GM18526 (cell line): ENCODE measurements around the gene OBP2A.

Experiments used
- POLR2A ChIP-seq: IDR thresholded peaks from 3 replicates; pipeline ENCODE4 v1.6.1; 2011; ENCODE audit not compliant: insufficient read length; ENCODE audit errors: extremely low read depth

OBP2A gene

GRCh38 chr9:135580664-135581380, 34.9 kb downstream of the OBP2A start:
- no peak for TF ChIP-seq POLR2A

GRCh38 chr9:135581636-135582426, 35.9 kb downstream of the OBP2A start:
- no peak for TF ChIP-seq POLR2A

GRCh38 chr9:135582541-135582940, 36.6 kb downstream of the OBP2A start:
- no peak for TF ChIP-seq POLR2A

- TF ChIP-seq POLR2A: no peak
Measured at GRCh38 chr9:135582966-135583687, 37.2 kb downstream of the OBP2A start.

- TF ChIP-seq POLR2A: no peak
Measured at GRCh38 chr9:135583688-135584011, 37.7 kb downstream of the OBP2A start.

- TF ChIP-seq POLR2A: no peak
Measured at GRCh38 chr9:135584371-135584770, 38.4 kb downstream of the OBP2A start.

GRCh38 chr9:135584934-135585333, 39.0 kb downstream of the OBP2A start:
- no peak for TF ChIP-seq POLR2A

- no peak for TF ChIP-seq POLR2A
Measured at GRCh38 chr9:135586601-135587109, 40.7 kb downstream of the OBP2A start.

GRCh38 chr9:135587658-135588057, 41.7 kb downstream of the OBP2A start:
- no peak for TF ChIP-seq POLR2A

- TF ChIP-seq POLR2A: no peak
Measured at GRCh38 chr9:135588371-135588770, 42.4 kb downstream of the OBP2A start.

- TF ChIP-seq POLR2A: no peak
Measured at GRCh38 chr9:135588886-135589595, 43.1 kb downstream of the OBP2A start.

GRCh38 chr9:135589596-135590485, 43.9 kb downstream of the OBP2A start:
- TF ChIP-seq POLR2A: no peak

- no peak for TF ChIP-seq POLR2A
Measured at GRCh38 chr9:135590486-135591079, 44.7 kb downstream of the OBP2A start.
